ENCODE data around the gene CACUL1. TPM values are rescaled to one million over a fixed set of nuclear protein-coding genes. Genes with fewer than 3 reads are reported as not detected.

Gene CACUL1
- total and polyA plus RNA-seq, 11 donors, result 4.6 to 38.7 (median 23.9) TPM

DNA sequence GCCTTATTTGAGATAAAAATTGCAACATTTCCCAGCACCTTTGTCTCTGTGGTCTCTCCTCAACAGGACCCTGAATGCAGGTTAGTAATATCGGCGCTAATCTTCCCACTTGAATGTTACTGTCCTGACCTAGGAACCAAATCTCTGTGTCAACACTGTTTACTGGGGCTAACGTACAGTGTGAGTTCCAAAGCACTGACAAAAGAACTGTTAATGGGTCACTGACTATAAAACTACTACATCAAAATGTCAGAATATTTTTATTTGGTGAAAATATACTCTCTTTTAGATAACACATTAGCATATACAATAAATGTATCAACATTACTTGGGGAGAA is 33.3 kb downstream of the CACUL1 start:
- Histone ChIP-seq H3K27me3 (no peaks in the 10 kb centered on the region), H3K36me3 (peaks cover 0 to 16% (median 0%) of the 10 kb centered on the region in 9 donors), H3K4me1 (peaks cover 0 to 35% (median 17%) of the 10 kb centered on the region in 12 donors), H3K9me3 (no peaks in the 10 kb centered on the region), H3K27ac (no peak overlapping the region), H3K4me3 (no peak overlapping the region)
- intact Hi-C loops (cut with DNase I), result loop anchor here in 9 of 10 donors (1.0 to 10.0 kb wide), 6 partner anchors 73 to 303 kb away; partner anchors contain the start of gene NANOS1 (in 1 of the 9)
- DNase-seq (no peak), ATAC-seq (no peak)
- 70 to 82% (median 74%) methylated on average over 3 of the region's 3 CpGs for WGBS, 4 donors
- TF ChIP-seq, protein P1, sequence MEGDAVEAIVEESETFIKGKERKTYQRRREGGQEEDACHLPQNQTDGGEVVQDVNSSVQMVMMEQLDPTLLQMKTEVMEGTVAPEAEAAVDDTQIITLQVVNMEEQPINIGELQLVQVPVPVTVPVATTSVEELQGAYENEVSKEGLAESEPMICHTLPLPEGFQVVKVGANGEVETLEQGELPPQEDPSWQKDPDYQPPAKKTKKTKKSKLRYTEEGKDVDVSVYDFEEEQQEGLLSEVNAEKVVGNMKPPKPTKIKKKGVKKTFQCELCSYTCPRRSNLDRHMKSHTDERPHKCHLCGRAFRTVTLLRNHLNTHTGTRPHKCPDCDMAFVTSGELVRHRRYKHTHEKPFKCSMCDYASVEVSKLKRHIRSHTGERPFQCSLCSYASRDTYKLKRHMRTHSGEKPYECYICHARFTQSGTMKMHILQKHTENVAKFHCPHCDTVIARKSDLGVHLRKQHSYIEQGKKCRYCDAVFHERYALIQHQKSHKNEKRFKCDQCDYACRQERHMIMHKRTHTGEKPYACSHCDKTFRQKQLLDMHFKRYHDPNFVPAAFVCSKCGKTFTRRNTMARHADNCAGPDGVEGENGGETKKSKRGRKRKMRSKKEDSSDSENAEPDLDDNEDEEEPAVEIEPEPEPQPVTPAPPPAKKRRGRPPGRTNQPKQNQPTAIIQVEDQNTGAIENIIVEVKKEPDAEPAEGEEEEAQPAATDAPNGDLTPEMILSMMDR (IDR thresholded peaks at IDR 0.05), result no peak
- no peak for TF ChIP-seq POLR2A (IDR thresholded peaks at IDR 0.05)

DNA sequence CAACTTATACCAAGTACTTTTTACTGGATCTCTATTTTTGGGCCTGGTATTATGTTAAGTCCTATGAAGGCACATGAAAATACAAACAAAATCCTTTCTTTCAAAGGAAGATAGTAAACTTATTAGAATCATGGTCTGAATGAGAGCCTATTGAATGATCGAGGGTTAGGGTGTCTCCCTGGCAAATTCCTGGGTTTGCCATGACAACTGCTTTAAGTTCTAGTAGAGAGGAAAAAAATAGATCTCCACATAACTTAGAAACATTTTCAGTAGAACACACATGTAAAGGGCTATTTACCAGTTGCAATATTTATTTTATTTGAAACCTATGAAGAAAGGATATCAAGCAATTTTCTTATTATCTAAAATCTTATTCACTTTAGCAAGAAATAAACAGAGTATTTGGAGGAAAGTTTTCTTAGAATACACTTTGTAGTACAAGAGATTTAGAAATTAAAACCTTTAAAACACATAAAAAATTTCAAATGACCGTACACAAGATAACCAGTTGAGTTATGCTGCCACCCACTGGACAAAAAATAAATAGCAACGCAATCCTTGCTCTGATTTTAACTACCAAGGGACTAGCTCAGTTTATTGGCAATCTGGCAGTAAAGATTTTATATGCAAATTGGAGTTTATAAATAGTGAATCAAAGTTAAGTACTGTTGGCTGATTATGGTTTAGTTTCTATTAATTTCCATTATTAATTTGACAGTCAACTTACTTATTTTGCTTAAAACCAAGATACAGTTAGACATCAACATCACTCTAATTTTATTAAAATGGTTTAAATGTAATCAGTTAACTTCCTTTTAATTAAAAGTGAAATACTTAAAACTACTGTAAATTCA is 33.9 kb downstream of the CACUL1 start:
- TF ChIP-seq, protein P1 (IDR thresholded peaks at IDR 0.05), result peak; percentile 72 to 91 (median 86)
- TF ChIP-seq POLR2A (IDR thresholded peaks at IDR 0.05), result no peak
- WGBS, 4 donors, result 29 to 32% (median 32%) methylated on average over 3 of the region's 3 CpGs
- Histone ChIP-seq H3K27ac (no peak overlapping the region), H3K4me3 (no peak overlapping the region), H3K36me3 (peaks cover 0 to 16% (median 0%) of the 10 kb centered on the region in 9 donors), H3K27me3 (no peaks in the 10 kb centered on the region), H3K4me1 (peaks cover 0 to 29% (median 13%) of the 10 kb centered on the region in 12 donors), H3K9me3 (no peaks in the 10 kb centered on the region)
- peak in 2 of 5 donors; percentile 28 to 36 for DNase-seq
- no peak for ATAC-seq
- intact Hi-C loops (cut with DNase I), result loop anchor here (1.0 to 10.0 kb wide), 8 partner anchors 74 to 304 kb away; partner anchors contain the start of gene NANOS1 (in 1 of the 10)

DNA sequence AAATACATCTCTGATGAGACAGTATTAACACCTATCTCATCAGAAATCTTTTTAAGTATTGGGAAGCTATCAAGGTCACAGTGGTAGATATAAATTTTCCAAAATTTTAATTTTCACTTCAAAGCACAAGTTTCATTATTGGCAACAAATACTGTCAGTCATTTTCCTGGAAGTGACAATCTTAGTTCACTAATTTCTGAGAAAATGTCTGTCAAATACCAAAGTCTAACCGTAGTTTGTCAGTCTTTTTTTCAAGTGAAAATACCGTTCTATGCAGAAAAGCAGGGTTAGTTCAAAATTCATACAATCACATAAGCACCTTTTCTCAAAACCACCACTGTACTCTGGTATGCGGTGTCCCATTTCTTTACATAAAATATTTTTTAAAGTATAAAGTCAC is 40.4 kb downstream of the CACUL1 start:
- TF ChIP-seq, protein P1 (IDR thresholded peaks at IDR 0.05), result no peak
- TF ChIP-seq POLR2A (IDR thresholded peaks at IDR 0.05), result no peak
- Histone ChIP-seq H3K27me3 (no peaks in the 10 kb centered on the region), H3K4me1 (no peaks in the 10 kb centered on the region), H3K27ac (no peak overlapping the region), H3K4me3 (no peak overlapping the region), H3K9me3 (no peaks in the 10 kb centered on the region), H3K36me3 (peaks cover 0 to 16% (median 0%) of the 10 kb centered on the region in 9 donors)
- intact Hi-C loops (cut with DNase I), result no loop called here
- 92 to 96% (median 95%) methylated on average over 3 of the region's 3 CpGs for WGBS, 4 donors
- DNase-seq (no peak), ATAC-seq (no peak)

DNA sequence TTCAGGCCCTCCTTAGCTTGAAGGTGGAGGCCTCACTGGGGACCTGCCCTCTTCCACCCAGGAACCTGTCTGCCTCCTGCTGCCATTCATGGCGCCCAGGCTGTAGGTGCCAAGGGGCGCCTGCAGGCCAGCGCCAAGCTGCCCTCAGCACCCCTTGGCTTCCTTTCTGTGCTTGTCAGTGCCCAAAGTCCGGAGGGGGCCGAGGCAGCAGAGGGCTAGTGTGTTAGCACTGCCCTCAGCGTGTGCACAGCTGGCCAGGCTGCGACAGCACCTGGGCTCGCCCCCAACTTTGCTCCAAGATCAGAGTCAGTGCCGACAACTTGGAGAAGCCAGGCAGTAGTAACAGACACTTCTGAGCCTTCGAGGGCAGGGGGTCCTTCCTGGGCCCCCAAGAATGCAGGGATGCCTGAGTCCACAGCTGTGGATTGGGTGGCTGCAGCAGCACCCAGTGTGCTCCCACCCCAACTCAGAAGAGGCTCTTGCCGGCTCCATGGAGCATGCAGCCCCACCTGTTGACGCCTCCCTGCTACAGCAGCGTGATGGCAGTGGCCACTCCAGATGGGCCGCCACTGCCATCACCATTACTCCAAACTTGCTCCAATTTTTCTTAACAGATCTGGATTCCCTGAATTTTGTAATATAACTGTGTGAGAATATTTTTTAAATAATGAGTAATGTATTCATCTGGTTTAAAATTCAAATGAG is 41.7 kb downstream of the CACUL1 start:
- H3K27ac ChIP-seq, result no peak overlapping the region
- ATAC-seq (no peak), DNase-seq (no peak)
- no peaks in the 10 kb centered on the region for H3K9me3 ChIP-seq
- H3K36me3 ChIP-seq, result peaks cover 0 to 16% (median 0%) of the 10 kb centered on the region in 9 donors
- WGBS, 4 donors, result 86 to 93% (median 90%) methylated on average over 6 to 14 of the region's 14 CpGs
- H3K4me3 ChIP-seq, result no peak overlapping the region
- H3K27me3 ChIP-seq, result no peaks in the 10 kb centered on the region
- no peaks in the 10 kb centered on the region for H3K4me1 ChIP-seq
- TF ChIP-seq POLR2A (IDR thresholded peaks at IDR 0.05), result no peak
- TF ChIP-seq, protein P1 (IDR thresholded peaks at IDR 0.05), result no peak
- intact Hi-C loops (cut with DNase I), result no loop called here

Measured in heart left ventricle (tissue), 16 donors.